ENCODE data around the gene PTAFR.

PTAFR gene

DNA sequence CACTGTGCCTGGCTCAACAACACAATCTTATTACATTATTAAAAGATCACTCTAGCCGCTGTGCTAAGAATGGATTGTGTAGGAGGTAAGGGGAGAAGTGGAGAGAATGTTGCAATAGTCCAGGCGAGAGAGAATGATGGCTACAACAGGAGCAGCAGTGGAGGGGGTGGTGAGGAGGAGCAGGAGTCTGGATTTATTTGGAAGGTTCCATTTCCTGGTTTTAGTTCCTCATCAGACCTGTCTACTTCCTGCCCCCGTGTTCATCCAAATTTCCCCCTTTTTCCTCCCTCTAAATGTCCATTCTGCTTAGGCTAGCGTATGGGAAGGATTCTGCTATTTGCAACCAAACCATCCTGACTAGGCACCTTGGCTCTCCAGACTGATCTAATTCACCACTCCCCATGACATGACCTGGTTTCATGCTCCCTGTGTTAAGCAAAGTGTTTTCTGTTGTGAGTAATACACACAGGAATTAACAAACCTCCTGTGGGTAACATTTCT, 53.0 kb downstream of the PTAFR start:
- H3K27ac ChIP-seq, result no peak overlapping the region
- TF ChIP-seq CTCF (IDR thresholded peaks at IDR 0.05) (no peak), ZFX (IDR thresholded peaks at IDR 0.05; ENCODE audit: borderline replicate concordance) (no peak)

- TF ChIP-seq ZFX (IDR thresholded peaks at IDR 0.05; ENCODE audit: borderline replicate concordance) (no peak), CTCF (IDR thresholded peaks at IDR 0.05) (no peak)
- no peak overlapping the region for H3K27ac ChIP-seq
Observed at GRCh38 chr1:28122183-28122582, 54.3 kb downstream of the PTAFR start.

- TF ChIP-seq ZFX (IDR thresholded peaks at IDR 0.05; ENCODE audit: borderline replicate concordance), result no peak
- TF ChIP-seq CTCF (IDR thresholded peaks at IDR 0.05), result no peak
Observed at GRCh38 chr1:28119556-28119955, 56.9 kb downstream of the PTAFR start.

DNA sequence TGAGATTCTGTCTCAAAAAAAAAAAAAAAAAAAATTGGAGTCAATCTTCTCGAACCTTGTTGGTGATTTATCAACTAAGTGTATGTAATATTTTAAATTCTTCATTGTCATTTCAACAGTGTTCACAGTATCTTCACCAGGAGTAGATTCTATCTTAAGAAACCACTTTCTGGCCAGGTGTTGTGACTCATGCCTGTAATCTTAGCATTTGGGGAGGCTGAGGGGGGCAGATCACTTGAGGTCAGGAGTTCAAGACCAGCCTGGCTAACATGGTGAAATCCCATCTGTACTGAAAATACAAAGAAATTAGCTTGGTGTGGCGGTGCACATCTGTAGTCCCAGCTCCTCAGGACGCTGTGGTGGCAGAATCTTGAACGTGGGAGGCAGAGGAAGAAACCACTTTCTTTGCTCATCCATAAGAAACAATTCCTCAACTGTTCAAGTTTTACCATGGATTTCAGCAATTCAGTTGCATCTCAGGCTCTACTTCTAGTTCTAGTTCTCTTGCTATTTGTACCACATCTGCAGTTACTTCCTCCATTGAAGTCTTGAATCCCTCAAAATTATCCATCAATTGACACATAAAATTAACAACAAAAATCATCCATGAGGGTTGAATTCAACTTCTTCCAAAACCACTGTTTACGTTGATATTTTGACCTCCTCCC, 57.7 kb downstream of the PTAFR start:
- no peak overlapping the region for H3K27ac ChIP-seq
- no peak for TF ChIP-seq ZFX (IDR thresholded peaks at IDR 0.05; ENCODE audit: borderline replicate concordance)
- no peak for TF ChIP-seq CTCF (IDR thresholded peaks at IDR 0.05)

More at GRCh38 chr1:28119556-28119955, 56.9 kb downstream of the PTAFR start:
- H3K27ac ChIP-seq, result no peak overlapping the region

GRCh38 chr1:28115267-28115666, 61.2 kb downstream of the PTAFR start:
- no peak overlapping the region for H3K27ac ChIP-seq
- TF ChIP-seq ZFX (IDR thresholded peaks at IDR 0.05; ENCODE audit: borderline replicate concordance) (no peak), CTCF (IDR thresholded peaks at IDR 0.05) (no peak)

- H3K27ac ChIP-seq, result no peak overlapping the region
- TF ChIP-seq CTCF (IDR thresholded peaks at IDR 0.05) (no peak), ZFX (IDR thresholded peaks at IDR 0.05; ENCODE audit: borderline replicate concordance) (no peak)
Observed at GRCh38 chr1:28114844-28115243, 61.6 kb downstream of the PTAFR start.

DNA sequence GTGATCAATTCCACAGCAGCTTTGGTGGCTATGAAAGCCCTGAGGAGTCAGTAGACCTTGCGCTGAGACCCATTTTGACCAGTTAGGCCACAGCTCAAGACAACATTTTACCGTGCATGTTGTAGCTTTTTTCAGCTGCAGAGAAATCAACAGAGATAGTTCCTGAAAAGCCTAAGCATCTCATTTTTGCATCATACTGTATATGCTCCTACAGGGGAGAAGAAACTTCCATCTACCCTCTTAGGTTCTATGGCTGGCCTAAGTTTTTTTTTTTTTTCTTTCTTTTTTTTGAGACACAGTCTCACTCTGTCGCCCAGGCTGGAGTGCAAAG, 63.3 kb downstream of the PTAFR start:
- TF ChIP-seq ZFX (IDR thresholded peaks at IDR 0.05; ENCODE audit: borderline replicate concordance), result no peak
- no peak; the same call in 1 of the 2 replicates for TF ChIP-seq CTCF (IDR thresholded peaks at IDR 0.05)
- no peak overlapping the region for H3K27ac ChIP-seq

Measured in 22Rv1 (cell line).